Panc1 (cell line): ENCODE measurements around the gene CPSF2.
"Not testable (repeated sequence)": the region's sequence is repeated elsewhere in the genome, so short reads cannot be mapped to it uniquely, and the experiment has no call there.

Experiments used
- POLR2AphosphoS5 ChIP-seq: IDR thresholded peaks from 2 replicates; pipeline ENCODE4 v1.6.1; 2012; ENCODE audit warnings: mild to moderate bottlenecking, low read depth, low read length, moderate library complexity
- TF ChIP-seq, protein P1 (sequence below): fragments of 450-650 bp; IDR thresholded peaks from 2 replicates; pipeline ENCODE4 v1.5.1; 2017; ENCODE audit warnings: mild to moderate bottlenecking
- TF ChIP-seq, protein P2 (sequence below), 2 experiments: IDR thresholded peaks; 2 replicates each; pipeline ENCODE4 v1.6.1; 2011 to 2012; ENCODE audit warnings: low read depth in 2 of 2, control low read depth in 1 of 2, low read length in 1 of 2, mild to moderate bottlenecking in 1 of 2, moderate library complexity in 1 of 2; ENCODE audit not compliant: insufficient read depth in 1 of 2

GRCh38 chr14:92187616-92188015 lies 65.8 kb downstream of the CPSF2 start:
- TF ChIP-seq, protein P1, sequence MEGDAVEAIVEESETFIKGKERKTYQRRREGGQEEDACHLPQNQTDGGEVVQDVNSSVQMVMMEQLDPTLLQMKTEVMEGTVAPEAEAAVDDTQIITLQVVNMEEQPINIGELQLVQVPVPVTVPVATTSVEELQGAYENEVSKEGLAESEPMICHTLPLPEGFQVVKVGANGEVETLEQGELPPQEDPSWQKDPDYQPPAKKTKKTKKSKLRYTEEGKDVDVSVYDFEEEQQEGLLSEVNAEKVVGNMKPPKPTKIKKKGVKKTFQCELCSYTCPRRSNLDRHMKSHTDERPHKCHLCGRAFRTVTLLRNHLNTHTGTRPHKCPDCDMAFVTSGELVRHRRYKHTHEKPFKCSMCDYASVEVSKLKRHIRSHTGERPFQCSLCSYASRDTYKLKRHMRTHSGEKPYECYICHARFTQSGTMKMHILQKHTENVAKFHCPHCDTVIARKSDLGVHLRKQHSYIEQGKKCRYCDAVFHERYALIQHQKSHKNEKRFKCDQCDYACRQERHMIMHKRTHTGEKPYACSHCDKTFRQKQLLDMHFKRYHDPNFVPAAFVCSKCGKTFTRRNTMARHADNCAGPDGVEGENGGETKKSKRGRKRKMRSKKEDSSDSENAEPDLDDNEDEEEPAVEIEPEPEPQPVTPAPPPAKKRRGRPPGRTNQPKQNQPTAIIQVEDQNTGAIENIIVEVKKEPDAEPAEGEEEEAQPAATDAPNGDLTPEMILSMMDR, result not testable (repeated sequence)
- TF ChIP-seq, protein P2, sequence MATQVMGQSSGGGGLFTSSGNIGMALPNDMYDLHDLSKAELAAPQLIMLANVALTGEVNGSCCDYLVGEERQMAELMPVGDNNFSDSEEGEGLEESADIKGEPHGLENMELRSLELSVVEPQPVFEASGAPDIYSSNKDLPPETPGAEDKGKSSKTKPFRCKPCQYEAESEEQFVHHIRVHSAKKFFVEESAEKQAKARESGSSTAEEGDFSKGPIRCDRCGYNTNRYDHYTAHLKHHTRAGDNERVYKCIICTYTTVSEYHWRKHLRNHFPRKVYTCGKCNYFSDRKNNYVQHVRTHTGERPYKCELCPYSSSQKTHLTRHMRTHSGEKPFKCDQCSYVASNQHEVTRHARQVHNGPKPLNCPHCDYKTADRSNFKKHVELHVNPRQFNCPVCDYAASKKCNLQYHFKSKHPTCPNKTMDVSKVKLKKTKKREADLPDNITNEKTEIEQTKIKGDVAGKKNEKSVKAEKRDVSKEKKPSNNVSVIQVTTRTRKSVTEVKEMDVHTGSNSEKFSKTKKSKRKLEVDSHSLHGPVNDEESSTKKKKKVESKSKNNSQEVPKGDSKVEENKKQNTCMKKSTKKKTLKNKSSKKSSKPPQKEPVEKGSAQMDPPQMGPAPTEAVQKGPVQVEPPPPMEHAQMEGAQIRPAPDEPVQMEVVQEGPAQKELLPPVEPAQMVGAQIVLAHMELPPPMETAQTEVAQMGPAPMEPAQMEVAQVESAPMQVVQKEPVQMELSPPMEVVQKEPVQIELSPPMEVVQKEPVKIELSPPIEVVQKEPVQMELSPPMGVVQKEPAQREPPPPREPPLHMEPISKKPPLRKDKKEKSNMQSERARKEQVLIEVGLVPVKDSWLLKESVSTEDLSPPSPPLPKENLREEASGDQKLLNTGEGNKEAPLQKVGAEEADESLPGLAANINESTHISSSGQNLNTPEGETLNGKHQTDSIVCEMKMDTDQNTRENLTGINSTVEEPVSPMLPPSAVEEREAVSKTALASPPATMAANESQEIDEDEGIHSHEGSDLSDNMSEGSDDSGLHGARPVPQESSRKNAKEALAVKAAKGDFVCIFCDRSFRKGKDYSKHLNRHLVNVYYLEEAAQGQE (IDR thresholded peaks at IDR 0.05; ENCODE audit: insufficient read depth in 1 of 2, low read depth in 2 of 2, low read length in 1 of 2), result not testable (repeated sequence)
- TF ChIP-seq POLR2AphosphoS5, result not testable (repeated sequence)
